ENCODE data around the gene EMCN.
"Not testable (repeated sequence)": the region's sequence is repeated elsewhere in the genome, so short reads cannot be mapped to it uniquely, and the experiment has no call there.

The EMCN gene

DNA sequence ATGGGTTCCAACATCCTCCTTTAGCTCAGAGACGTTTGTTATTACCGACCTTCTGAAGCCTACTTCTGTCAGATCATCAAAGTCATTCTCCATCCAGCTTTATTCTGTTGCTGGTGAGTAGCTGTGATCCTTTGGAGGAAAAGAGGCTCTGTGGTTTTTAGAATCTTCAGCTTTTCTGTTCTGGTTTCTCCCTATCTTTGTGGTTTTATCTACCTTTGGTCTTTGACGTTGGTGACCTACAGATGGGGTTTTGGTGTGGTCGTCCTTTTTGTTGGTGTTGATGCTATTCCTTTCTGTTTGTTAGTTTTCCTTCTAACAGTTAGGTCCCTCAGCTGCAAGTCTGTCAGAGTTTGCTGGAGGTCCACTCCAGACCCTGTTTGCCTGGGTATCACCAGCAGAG, 12.3 kb upstream of the EMCN start:
- no CpG with 5 or more reads among the region's 4 CpGs for WGBS (ENCODE audit: insufficient coverage, insufficient read length)
- H3K4me1 ChIP-seq (ENCODE audit: control insufficient read depth, insufficient read depth, low read length); H3K9me3 ChIP-seq (ENCODE audit: control insufficient read depth, insufficient read depth, low read length); DNase-seq (ENCODE audit: low read depth, low spot score); H3K4me3 ChIP-seq (ENCODE audit: low read length); H3K27me3 ChIP-seq (ENCODE audit: control insufficient read depth, insufficient read depth, low read length); H3K36me3 ChIP-seq (ENCODE audit: control insufficient read depth, insufficient read depth, low read length); H3K27ac ChIP-seq (ENCODE audit: low read length): not testable (repeated sequence)

- H3K27ac ChIP-seq (ENCODE audit: low read length) = no peak overlapping the region
- H3K4me3 ChIP-seq (ENCODE audit: low read length) = no peak overlapping the region
- no peaks in the 10 kb centered on the region for H3K4me1 ChIP-seq (ENCODE audit: control insufficient read depth, insufficient read depth, low read length)
- WGBS (ENCODE audit: insufficient coverage, insufficient read length) = 93% methylated on average over 1 of the region's 1 CpG
- H3K9me3 ChIP-seq (ENCODE audit: control insufficient read depth, insufficient read depth, low read length) = no peaks in the 10 kb centered on the region
- no peaks in the 10 kb centered on the region for H3K27me3 ChIP-seq (ENCODE audit: control insufficient read depth, insufficient read depth, low read length)
- DNase-seq (ENCODE audit: low read depth, low spot score) = no peak
- no peaks in the 10 kb centered on the region for H3K36me3 ChIP-seq (ENCODE audit: control insufficient read depth, insufficient read depth, low read length)
Measured at GRCh38 chr4:100525686-100526085, 7.9 kb upstream of the EMCN start.

DNA sequence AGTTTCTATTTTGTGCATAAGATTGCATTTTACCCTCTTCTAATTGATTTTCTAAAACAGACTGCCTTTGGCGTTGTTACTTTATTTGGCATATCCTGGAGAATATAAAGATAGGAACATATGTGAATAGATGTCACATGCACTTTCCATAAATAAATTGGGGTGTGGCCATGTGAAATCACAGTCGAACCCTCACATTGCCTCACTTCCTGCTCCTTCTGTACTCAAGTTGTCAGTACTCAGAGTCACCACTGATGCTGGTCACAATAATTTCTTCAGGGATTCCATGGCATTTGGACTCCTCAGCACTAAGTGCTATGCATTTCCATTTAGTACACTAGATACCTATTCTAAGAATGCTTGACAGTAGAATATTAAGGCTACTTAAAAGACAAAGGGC, 1.4 kb upstream of the EMCN start:
- Histone ChIP-seq H3K9me3 (ENCODE audit: control insufficient read depth, insufficient read depth, low read length) (no peaks in the 10 kb centered on the region), H3K4me3 (ENCODE audit: low read length) (no peak overlapping the region), H3K36me3 (ENCODE audit: control insufficient read depth, insufficient read depth, low read length) (no peaks in the 10 kb centered on the region), H3K27ac (ENCODE audit: low read length) (no peak overlapping the region), H3K27me3 (ENCODE audit: control insufficient read depth, insufficient read depth, low read length) (no peaks in the 10 kb centered on the region), H3K4me1 (ENCODE audit: control insufficient read depth, insufficient read depth, low read length) (no peaks in the 10 kb centered on the region)
- no CpG with 5 or more reads among the region's 2 CpGs for WGBS (ENCODE audit: insufficient coverage, insufficient read length)
- DNase-seq (ENCODE audit: low read depth, low spot score) = no peak

- no peak overlapping the region for H3K4me3 ChIP-seq (ENCODE audit: low read length)
- no peaks in the 10 kb centered on the region for H3K27me3 ChIP-seq (ENCODE audit: control insufficient read depth, insufficient read depth, low read length)
- DNase-seq (ENCODE audit: low read depth, low spot score) = no peak
- H3K36me3 ChIP-seq (ENCODE audit: control insufficient read depth, insufficient read depth, low read length) = no peaks in the 10 kb centered on the region
- no CpG with 5 or more reads among the region's 7 CpGs for WGBS (ENCODE audit: insufficient coverage, insufficient read length)
- no peak overlapping the region for H3K27ac ChIP-seq (ENCODE audit: low read length)
- no peaks in the 10 kb centered on the region for H3K4me1 ChIP-seq (ENCODE audit: control insufficient read depth, insufficient read depth, low read length)
- H3K9me3 ChIP-seq (ENCODE audit: control insufficient read depth, insufficient read depth, low read length) = no peaks in the 10 kb centered on the region
Measured at GRCh38 chr4:100516225-100516624, 1.6 kb downstream of the EMCN start.

DNA sequence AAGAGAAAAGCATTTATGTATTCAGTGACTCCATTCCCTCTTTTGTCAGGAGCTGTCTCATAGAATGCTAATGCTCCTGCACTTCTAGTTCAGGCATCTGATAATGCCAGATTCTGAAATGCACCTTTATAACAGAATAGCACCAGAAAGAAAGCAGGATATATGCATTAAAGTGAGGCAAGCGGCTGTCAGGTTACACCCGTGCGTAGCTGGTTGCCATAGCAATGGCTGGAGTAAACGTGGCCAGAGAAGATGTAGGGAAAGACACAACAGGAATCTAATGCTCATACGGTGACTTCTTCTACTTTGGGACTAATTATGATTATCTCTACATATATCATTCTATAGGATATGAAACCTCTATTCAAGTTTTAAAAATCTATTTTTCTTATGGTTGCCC, 5.9 kb downstream of the EMCN start:
- H3K4me1 ChIP-seq (ENCODE audit: control insufficient read depth, insufficient read depth, low read length) = no peaks in the 10 kb centered on the region
- DNase-seq (ENCODE audit: low read depth, low spot score) = no peak
- no peaks in the 10 kb centered on the region for H3K27me3 ChIP-seq (ENCODE audit: control insufficient read depth, insufficient read depth, low read length)
- no peaks in the 10 kb centered on the region for H3K36me3 ChIP-seq (ENCODE audit: control insufficient read depth, insufficient read depth, low read length)
- H3K4me3 ChIP-seq (ENCODE audit: low read length) = no peak overlapping the region
- no peak overlapping the region for H3K27ac ChIP-seq (ENCODE audit: low read length)
- no peaks in the 10 kb centered on the region for H3K9me3 ChIP-seq (ENCODE audit: control insufficient read depth, insufficient read depth, low read length)
- no CpG with 5 or more reads among the region's 5 CpGs for WGBS (ENCODE audit: insufficient coverage, insufficient read length)

- no CpG with 5 or more reads among the region's 2 CpGs for WGBS (ENCODE audit: insufficient coverage, insufficient read length)
- Histone ChIP-seq H3K27me3 (ENCODE audit: control insufficient read depth, insufficient read depth, low read length) (no peaks in the 10 kb centered on the region), H3K4me3 (ENCODE audit: low read length) (no peak overlapping the region), H3K9me3 (ENCODE audit: control insufficient read depth, insufficient read depth, low read length) (no peaks in the 10 kb centered on the region), H3K4me1 (ENCODE audit: control insufficient read depth, insufficient read depth, low read length) (no peaks in the 10 kb centered on the region), H3K36me3 (ENCODE audit: control insufficient read depth, insufficient read depth, low read length) (no peaks in the 10 kb centered on the region), H3K27ac (ENCODE audit: low read length) (no peak overlapping the region)
- no peak for DNase-seq (ENCODE audit: low read depth, low spot score)
Measured at GRCh38 chr4:100510551-100510950, 7.3 kb downstream of the EMCN start.

DNA sequence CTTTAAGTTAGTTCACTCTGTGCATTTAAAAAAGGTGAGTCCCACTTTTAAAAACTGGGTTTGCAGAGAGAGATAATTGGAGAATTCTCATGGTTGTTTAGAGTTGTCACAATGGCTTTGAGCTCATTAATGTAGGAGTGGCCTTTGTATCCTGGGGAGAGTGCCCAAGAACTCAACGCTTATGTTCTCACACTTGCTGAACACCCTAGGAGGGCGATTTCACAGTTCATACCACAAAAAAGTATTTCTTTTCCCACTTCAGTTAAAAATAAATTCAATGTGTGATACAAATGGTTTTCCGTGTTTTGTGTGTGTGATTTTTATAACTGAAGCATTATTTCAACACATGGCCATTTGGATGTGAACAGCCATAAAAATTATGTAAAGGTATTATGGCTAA, 8.4 kb downstream of the EMCN start:
- WGBS (ENCODE audit: insufficient coverage, insufficient read length) = no CpG with 5 or more reads among the region's 3 CpGs
- Histone ChIP-seq H3K4me1 (ENCODE audit: control insufficient read depth, insufficient read depth, low read length) (no peaks in the 10 kb centered on the region), H3K27ac (ENCODE audit: low read length) (no peak overlapping the region)

DNA sequence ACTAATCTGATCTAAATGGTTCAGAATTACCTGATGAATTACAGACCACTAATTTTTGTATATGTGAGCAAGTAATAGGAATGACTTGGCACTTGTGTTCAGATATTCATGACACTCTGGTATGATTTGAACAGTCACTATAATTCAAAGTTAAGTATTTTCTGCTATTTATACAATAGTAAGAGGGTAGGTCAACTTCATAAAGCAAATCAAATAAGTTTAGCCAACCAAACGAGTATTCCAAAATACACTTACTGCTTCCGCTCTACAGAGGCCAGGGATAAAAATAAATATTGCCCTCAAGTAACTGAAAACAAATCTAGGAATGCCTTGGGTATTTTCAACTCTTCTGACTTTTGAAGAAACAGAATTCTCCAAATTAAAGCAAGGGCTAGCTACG, 9.1 kb downstream of the EMCN start:
- H3K4me3 ChIP-seq (ENCODE audit: low read length) = no peak overlapping the region
- no peak for DNase-seq (ENCODE audit: low read depth, low spot score)
- no CpG with 5 or more reads among the region's 3 CpGs for WGBS (ENCODE audit: insufficient coverage, insufficient read length)

More for the DNA sequence above, 8.4 kb downstream of the EMCN start:
- no peak for DNase-seq (ENCODE audit: low read depth, low spot score)
- Histone ChIP-seq H3K36me3 (ENCODE audit: control insufficient read depth, insufficient read depth, low read length) (no peaks in the 10 kb centered on the region), H3K4me3 (ENCODE audit: low read length) (no peak overlapping the region), H3K9me3 (ENCODE audit: control insufficient read depth, insufficient read depth, low read length) (no peaks in the 10 kb centered on the region), H3K27me3 (ENCODE audit: control insufficient read depth, insufficient read depth, low read length) (no peaks in the 10 kb centered on the region)

GRCh38 chr4:100504086-100504874, 13.5 kb downstream of the EMCN start:
- H3K27me3 ChIP-seq (ENCODE audit: control insufficient read depth, insufficient read depth, low read length) = no peaks in the 10 kb centered on the region
- H3K36me3 ChIP-seq (ENCODE audit: control insufficient read depth, insufficient read depth, low read length) = no peaks in the 10 kb centered on the region
- DNase-seq (ENCODE audit: low read depth, low spot score) = peak; percentile 11
- no peaks in the 10 kb centered on the region for H3K4me1 ChIP-seq (ENCODE audit: control insufficient read depth, insufficient read depth, low read length)
- no CpG with 5 or more reads among the region's 18 CpGs for WGBS (ENCODE audit: insufficient coverage, insufficient read length)
- H3K9me3 ChIP-seq (ENCODE audit: control insufficient read depth, insufficient read depth, low read length) = no peaks in the 10 kb centered on the region
- no peak overlapping the region for H3K4me3 ChIP-seq (ENCODE audit: low read length)
- H3K27ac ChIP-seq (ENCODE audit: low read length) = no peak overlapping the region

More for the DNA sequence above, 9.1 kb downstream of the EMCN start:
- Histone ChIP-seq H3K27me3 (ENCODE audit: control insufficient read depth, insufficient read depth, low read length) (no peaks in the 10 kb centered on the region), H3K27ac (ENCODE audit: low read length) (no peak overlapping the region), H3K4me1 (ENCODE audit: control insufficient read depth, insufficient read depth, low read length) (no peaks in the 10 kb centered on the region), H3K9me3 (ENCODE audit: control insufficient read depth, insufficient read depth, low read length) (no peaks in the 10 kb centered on the region), H3K36me3 (ENCODE audit: control insufficient read depth, insufficient read depth, low read length) (no peaks in the 10 kb centered on the region)

GRCh38 chr4:100497791-100498190, 20.0 kb downstream of the EMCN start:
- no peak overlapping the region for H3K27ac ChIP-seq (ENCODE audit: low read length)
- no peak overlapping the region for H3K4me3 ChIP-seq (ENCODE audit: low read length)
- no peaks in the 10 kb centered on the region for H3K27me3 ChIP-seq (ENCODE audit: control insufficient read depth, insufficient read depth, low read length)
- no peaks in the 10 kb centered on the region for H3K9me3 ChIP-seq (ENCODE audit: control insufficient read depth, insufficient read depth, low read length)
- DNase-seq (ENCODE audit: low read depth, low spot score) = no peak
- H3K4me1 ChIP-seq (ENCODE audit: control insufficient read depth, insufficient read depth, low read length) = no peaks in the 10 kb centered on the region
- no peaks in the 10 kb centered on the region for H3K36me3 ChIP-seq (ENCODE audit: control insufficient read depth, insufficient read depth, low read length)

GRCh38 chr4:100495074-100495473, 22.7 kb downstream of the EMCN start:
- DNase-seq (ENCODE audit: low read depth, low spot score) = no peak
- H3K27me3 ChIP-seq (ENCODE audit: control insufficient read depth, insufficient read depth, low read length) = no peaks in the 10 kb centered on the region
- H3K4me3 ChIP-seq (ENCODE audit: low read length) = no peak overlapping the region
- H3K36me3 ChIP-seq (ENCODE audit: control insufficient read depth, insufficient read depth, low read length) = no peaks in the 10 kb centered on the region
- H3K9me3 ChIP-seq (ENCODE audit: control insufficient read depth, insufficient read depth, low read length) = no peaks in the 10 kb centered on the region
- H3K4me1 ChIP-seq (ENCODE audit: control insufficient read depth, insufficient read depth, low read length) = no peaks in the 10 kb centered on the region
- WGBS (ENCODE audit: insufficient coverage, insufficient read length) = no CpG with 5 or more reads among the region's 1 CpG
- no peak overlapping the region for H3K27ac ChIP-seq (ENCODE audit: low read length)

Data from iPS DF 6.9 (cell line).